HG02588 (cell line): ENCODE data around the gene LRRC70.

Experiments
- ATAC-seq: cut with Tn5 transposase; IDR thresholded peaks from one replicate; pipeline ENCODE4 v1.9.1; 2021; ENCODE audit warnings: mild to moderate bottlenecking, moderate library complexity; ENCODE audit not compliant: unreplicated experiment

The LRRC70 gene

DNA sequence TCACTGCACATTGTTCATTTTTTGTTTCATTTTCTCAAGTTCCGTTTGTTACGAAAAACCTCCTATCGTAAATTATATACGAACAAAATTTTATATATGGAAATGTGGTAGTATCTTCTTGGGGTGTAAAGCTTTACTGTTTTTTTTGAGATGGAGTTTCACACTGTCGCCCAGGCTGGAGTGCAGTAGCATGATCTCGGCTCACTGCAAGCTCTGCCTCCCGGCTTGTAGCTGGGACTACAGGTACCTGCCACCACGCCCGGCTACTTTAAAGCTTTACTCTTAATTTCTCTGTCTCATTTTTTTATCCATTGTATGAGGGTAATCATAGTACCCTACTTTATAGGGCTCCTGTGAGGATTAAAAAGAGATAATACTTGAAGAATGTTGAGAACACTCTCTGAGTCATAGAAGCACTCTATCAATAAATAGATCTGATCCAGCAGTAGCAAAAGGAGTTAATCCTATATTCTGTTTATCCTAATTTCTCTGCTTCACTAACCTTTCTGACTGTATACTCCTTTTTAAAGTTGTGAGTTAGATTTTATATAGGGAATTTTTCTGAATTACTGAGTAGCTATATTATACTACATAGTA is 5.6 kb upstream of the LRRC70 start:
- ATAC-seq = no peak

DNA sequence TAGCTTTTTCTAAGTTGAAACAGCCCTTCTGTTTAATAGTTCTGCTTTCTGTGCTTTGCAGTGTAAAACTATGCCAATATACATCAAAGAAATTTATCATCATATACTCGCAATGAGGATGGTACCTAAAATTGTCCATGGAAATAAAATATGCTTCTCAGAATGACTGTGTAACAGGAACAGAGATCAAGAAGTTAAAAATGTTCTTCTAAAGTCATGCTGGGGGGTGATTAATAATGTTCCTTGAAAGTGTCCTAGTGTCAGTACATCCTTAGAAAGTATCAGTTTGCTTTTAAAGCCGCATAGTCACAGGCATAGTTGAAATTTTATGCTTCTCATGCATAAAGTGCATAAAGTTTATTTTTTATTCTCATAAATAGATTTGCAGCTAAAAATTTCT is 4.0 kb upstream of the LRRC70 start:
- ATAC-seq = no peak

DNA sequence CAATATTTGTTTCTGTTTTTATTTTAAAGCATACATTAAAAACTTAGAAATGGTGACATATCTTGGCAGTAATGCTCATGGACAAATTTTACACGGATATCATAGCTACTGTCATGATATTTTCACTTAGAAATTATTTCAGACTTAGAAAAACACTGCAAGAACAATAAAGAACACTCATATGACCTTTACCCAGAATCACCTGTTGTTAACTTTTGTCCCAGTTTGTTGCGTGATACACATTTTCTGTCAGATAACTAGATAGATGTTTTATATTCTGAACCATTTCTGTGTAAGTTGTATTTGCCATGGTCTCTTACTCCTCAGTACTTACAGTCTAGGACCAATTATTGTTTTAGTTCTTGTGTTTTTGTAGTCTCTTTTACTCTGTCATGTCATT is 3.6 kb upstream of the LRRC70 start:
- no peak for ATAC-seq

DNA sequence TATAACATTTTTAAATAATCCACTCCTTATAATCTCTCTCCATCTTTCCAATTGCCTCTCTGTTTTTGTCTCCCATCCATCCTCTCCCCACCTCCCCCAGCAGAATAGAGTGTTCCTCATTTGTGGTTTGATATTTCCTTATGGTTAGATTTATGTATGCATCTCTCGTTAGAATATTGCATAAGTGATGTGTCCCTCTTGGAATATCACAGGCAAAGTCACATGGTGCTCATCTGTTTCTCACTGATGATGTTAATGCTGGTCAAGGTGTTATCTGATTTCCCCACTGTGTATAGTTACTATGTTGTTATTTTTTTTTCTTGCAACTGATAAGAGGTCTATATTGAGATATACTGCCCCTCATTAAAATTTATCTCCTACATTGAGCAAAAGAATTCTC is 3.1 kb upstream of the LRRC70 start:
- no peak for ATAC-seq

DNA sequence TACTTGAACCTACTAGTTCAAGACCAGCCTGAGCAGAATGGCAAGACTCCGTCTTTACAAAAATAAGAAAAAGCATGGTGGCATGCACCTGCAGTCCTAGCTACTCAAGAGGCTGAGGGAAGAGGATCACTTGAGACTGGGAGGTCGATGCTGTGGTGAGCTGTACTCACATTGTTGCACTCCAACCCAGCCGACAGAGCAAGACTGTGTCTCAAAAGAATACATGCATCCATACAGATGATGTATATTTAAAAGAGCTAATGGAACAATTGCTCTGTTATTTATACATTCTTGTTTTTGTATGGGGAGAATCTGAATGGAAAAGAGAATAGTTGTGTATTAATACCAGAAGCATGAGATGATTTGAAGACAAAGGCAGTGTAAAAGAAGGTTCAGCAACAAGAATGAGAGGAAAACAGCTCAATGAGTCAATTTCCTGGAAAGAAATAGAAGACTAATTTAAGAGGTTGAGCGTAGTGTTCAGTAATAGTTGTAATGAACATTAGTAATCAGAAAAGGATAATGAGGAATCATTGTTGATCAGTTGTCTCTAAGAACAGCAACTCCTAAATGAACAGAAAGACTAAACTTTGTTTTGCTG is 1.9 kb upstream of the LRRC70 start:
- no peak for ATAC-seq

DNA sequence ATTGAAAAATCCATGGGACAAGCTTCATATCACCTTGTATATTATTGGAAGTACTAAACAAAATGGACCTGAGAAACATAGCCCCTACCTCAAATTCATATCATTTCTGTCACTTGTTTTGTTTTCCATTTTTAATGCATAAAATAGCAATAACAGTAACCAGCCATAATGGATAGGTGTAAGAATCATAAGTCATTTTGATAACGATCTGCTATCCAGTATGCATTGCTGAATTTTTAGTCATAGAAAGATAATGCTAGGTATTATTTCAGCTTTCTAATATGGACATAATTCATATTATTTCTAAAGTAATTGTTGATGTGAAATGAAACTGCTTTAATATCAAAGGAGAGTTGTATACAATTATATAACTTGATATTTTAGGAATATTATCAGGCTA is 1.1 kb upstream of the LRRC70 start:
- ATAC-seq = no peak

DNA sequence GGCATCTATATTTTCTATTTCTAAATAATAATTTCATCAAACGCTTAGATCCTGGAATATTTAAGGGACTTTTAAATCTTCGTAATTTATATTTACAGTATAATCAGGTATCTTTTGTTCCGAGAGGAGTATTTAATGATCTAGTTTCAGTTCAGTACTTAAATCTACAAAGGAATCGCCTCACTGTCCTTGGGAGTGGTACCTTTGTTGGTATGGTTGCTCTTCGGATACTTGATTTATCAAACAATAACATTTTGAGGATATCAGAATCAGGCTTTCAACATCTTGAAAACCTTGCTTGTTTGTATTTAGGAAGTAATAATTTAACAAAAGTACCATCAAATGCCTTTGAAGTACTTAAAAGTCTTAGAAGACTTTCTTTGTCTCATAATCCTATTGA is 1.1 kb downstream of the LRRC70 start:
- ATAC-seq = no peak

DNA sequence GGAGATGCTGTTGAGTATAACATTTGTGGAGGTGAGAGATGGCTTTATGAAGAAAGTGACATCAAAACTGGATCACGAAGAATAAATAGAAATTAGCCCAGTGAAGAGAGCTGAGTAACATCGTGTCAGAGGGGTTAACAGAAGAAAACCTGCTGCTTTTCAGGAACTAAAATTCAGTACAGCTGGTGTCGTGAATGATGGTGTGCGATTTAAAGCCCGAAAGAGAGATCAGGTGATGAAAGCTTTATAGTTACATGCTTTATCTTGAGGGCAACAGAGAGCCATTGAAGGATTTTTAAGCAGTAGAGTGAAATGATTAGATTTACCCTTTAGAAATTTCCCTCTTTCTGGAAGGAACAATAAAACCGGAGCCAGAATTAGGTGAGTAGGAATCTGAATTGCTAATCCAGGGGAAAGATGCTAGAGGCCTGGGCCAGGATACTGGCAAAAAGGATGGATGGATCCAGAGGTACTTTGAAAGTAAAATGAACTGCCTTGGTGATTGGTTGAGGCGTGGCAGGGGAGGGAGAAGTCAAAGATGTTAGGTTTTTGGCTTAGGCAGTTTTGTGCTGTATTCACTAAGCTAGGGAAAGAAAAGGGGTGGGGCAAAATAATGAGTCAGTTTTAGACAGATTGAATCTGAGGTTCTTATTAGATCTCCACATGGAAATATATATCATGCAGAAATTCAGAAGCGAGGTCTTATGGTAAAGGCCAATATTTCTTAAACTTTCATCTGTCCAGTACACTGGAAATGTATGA is 3.4 kb downstream of the LRRC70 start:
- no peak for ATAC-seq

DNA sequence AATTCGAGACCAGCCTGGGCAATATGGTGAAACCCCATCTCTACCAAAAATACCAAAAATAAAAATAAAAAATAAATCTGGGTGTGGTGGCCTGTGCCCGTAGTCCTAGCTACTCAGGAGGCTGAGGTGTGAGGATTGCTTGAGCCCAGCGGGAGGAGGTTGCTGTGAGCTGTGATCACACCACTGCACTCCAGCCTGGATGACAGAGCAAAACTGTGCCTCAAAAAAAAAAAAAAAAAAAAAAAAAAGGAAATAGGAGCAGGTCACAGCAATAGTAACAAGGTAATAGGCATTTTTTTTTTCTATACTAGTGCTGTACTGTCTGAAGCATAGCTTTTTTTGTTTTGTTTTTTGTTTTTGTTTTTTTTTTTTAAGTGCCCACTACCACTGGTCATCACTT is 5.8 kb downstream of the LRRC70 start:
- ATAC-seq = no peak

DNA sequence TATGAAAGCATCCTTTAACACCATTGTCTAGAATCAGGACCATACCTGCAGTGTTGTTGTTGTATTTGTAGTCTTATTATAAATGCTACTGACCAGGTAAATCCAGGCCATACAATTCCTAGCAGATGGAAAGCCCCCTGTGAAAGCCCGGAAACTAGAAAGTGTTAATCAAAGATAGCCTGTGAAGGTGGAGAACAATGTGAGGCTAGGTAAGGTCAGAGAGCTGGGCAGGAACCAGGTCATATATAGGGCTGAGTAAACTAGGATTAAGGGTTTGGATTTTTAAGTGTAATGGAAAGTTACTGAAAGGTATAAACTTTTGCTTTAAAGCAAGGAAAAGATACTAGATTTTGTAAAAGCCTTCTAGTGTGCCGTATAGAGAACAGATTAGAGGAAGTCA is 6.7 kb downstream of the LRRC70 start:
- ATAC-seq = no peak

DNA sequence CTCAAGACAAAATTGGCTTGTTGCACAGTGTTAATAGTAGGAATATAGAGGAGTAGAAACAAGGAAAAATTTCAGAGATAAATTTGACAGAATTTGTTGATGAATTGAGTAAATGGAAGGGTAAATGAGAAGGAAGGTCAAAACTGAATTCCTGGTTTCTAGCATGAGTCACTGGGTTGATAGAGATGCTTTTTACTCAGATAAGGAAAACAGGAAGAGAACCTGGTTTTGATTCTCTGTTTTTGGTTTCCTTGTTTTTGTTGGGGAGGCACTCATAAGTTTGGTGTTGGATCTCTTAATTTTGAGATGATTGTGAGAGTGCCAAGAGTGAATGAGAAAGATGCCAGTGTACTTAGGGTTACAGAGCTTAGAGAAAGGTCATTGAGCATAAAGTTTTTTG is 7.1 kb downstream of the LRRC70 start:
- ATAC-seq = no peak

DNA sequence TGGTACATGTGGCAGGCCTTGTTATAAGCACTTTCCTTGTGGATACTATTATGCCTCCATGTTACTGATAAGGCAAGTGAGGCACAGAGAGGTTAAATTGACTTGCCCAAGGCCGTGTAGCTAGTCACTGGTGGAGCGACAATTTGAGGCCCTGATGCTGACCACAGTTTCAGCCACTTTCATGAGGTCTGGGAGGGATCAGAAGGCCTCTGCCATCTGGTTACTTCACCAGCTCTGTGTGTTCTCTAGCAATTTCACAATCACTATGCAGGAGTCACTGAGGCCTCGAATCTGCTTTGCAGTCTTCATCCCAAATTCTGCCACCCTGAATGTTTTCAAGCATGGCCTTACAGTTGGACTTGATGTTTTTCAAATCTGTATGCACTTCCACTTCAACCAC is 9.1 kb downstream of the LRRC70 start:
- ATAC-seq = no peak

DNA sequence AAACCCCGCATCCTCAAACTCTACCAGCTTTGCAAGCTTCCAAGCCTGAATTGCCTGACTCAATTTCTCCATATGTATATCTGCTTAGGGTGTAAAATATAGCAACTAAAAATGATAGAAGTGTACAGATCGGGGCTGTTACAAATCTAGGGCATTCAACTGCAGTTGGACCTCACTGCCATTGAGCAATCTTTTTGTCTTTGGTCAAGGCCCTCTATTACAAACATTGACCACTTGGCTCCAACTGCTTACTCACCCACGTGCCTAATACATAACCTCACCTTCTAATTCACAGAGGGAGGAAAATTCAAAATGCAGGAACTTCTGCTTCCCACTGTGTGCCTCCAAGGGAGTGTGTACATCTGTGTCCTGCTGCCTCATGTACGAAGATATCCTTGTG is 10.0 kb downstream of the LRRC70 start:
- ATAC-seq = no peak

DNA sequence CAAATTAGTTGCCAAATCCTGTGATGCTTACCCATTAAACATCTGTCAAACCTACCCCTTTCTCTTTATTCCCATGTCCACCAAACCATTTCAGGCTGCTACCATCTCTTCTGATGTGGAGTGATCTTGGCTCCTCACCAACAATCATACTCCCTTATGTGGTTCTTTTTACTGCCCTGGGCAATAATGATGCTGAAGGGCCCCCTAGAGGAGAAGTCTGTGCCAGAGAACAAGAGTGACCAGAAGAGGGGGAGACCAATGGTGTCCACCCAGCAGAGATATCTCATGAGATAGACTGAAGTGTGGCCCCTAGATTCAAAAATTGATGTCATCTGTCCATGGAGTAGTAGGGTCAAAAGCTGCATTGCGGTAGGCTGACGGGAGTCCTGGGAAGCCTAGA is 10.9 kb downstream of the LRRC70 start:
- no peak for ATAC-seq

DNA sequence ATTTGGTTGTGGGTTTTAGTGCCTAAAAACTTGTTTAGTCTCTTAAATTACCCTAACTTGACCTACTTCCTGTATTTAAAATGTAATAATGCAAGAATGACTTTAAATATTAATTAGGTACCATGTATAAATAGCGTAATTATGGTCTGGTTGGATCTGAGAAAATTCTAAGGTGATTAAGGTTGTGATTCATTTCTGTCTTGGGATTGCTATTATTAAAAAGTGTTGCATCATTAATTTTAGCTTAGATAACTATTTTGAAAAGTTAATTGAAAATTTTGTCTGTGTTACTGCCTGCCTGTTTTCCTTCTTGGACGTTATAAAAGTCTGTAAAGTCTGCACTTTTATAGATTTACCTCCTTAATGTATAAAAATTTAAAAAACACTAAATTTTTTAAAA is 11.8 kb downstream of the LRRC70 start:
- no peak for ATAC-seq

DNA sequence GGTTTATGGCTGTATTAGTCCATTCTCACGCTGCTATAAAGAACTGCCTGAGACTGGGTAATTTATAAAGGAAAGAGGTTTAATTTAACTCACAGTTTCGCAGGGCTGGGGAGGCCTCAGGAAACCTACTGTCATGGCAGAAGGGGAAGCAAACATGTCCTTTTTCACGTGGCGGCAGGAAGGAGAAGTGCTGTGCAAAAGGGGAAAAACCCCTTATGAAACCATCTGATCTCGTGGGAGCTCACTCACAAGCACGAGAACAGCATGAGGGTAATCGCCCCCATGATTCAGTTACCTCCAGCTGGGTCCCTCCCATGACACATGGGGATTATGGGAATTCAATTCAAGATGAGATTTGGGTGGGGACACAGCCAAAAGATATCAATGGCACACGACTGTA is 13.9 kb downstream of the LRRC70 start:
- ATAC-seq = no peak

DNA sequence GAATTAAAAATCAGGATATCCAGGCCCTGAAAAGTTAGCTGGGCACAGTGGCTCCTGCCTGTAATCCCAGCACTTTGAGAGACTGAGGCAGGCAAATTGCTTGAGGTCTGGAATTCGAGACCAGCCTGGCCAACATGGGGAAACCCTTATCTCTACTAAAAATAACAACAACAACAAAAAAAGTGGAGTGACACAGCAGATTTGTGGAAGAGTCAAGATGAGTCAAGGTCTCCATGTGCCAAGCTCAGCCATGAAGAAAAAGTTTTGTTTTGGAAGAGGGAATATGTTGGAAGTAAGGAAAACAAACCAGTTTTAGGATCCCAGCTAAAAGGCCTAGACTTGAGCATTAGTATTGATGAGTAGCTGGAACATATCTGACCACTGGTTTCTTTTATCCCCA is 14.7 kb downstream of the LRRC70 start:
- ATAC-seq = no peak

DNA sequence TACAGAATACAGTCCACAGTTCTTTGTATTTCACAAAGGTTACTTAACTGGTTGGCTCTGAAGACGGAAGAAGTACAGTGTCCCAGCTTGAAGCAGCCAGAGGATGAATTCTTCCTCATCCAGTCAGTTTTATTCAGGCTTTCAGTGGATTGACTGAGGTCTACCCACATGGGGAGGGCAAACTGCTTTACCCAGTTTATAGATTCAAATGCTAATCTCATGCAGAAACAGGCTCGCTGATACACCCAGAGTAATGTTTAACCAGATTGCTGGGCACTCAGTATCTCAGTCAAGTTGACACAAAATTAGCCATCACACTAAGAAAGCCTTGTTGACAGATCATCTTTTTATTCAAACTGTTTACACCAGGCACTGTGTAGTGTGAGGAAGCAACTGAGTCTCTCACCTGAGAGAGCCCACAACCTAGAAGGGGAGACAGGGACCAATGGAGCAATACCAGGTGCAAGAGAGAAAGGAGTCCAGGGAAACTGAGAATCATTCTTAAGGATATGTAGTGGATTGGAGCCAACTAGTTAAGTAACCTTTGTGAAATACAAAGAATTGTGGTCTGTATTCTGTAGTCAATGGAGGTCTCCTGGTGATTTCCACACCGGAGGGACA is 15.9 kb downstream of the LRRC70 start:
- ATAC-seq = no peak

DNA sequence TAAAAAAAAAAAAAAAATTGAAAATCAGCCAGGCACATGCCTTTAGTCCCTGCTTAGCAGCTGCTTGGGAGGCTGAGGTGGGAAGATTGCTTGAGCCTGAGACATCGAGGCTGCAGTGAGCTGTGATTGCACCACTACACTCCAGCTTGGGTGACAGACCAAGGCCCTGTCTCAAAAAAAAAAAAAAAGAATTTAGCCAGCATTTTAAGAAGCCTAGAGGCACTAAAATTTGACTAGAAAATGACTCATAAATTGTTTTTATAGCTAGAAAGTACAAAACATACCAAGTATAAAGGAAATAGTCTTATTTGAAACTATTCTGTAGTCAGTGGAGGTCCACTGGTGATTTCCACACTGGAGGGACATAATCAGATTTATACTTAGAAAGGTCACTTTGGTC is 17.5 kb downstream of the LRRC70 start:
- ATAC-seq = no peak

DNA sequence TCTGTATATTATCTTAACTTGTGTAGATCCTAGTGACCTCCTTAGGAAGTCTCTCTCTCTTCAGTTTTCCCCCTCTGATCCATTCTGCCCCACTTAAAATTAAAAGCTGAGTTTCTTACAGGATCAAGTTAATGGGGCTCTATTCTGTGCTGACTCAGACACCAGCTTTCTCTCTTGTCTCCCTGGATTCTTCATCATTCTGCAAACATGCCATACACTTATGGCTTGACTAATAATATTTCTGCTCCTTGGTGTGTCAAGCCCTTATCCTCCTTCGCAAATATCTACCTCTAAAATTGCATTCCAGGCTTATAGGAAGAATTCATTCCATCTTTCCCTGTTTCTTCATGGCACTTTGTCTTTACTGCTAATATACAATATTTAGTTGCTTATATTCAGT is 18.1 kb downstream of the LRRC70 start:
- no peak for ATAC-seq

DNA sequence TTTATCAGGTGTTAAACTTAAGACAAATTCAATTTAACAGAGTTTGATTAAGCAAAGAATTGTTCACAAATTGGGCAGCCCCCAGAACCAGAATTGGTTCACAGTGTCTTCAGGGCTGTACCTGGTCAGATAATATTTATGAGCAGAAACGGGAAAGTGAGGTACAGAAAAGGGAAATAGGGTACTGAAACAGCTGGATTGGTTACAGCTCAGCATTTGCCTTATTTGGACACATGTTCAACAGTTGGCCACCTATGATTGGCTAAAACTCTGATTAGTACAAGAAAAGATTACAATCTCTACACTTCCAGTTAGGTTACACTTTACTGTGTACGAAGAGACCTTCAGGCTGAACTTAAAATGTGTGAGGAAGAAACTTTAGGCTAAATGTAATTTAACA is 18.7 kb downstream of the LRRC70 start:
- no peak for ATAC-seq

DNA sequence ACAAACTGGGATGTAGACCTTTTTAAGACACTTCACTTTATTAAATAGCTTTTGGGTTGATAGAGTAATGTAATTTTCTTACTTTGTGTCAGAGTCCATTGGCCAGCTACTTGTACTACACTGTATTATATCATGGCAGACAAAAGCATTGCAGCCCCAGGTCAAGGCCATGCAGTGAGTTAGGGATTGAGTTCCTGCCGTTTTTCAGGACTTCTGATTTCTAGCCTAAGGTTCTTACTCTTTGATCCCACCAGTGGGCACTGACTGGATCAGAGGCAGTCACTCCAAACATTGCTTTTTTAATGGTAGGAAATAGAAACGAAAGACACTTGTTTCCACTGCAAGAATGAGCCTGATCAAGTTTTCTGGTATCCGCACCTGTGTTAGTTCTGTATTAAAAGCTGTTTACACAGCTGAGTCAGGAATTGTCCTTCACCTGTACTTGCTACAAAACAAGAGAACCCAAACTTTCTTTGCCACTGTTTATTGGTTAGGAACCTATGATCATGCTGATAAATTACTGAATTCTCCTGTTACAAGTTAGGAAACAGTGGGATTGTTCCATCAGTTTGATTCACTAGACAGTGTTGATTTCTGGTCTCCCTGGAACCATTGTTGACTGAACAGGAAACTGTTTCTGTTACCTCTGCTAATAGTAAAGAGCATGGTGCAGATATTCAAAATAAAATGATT is 22.1 kb downstream of the LRRC70 start:
- ATAC-seq = no peak
